GM15510 (cell line): ENCODE results near the gene MTERF2.

Experiments used
- POLR2A ChIP-seq: IDR thresholded peaks from 3 replicates; pipeline ENCODE4 v1.6.1; 2011; ENCODE audit warnings: borderline replicate concordance; ENCODE audit not compliant: insufficient read length; ENCODE audit errors: extremely low read depth

The MTERF2 gene, protein sequence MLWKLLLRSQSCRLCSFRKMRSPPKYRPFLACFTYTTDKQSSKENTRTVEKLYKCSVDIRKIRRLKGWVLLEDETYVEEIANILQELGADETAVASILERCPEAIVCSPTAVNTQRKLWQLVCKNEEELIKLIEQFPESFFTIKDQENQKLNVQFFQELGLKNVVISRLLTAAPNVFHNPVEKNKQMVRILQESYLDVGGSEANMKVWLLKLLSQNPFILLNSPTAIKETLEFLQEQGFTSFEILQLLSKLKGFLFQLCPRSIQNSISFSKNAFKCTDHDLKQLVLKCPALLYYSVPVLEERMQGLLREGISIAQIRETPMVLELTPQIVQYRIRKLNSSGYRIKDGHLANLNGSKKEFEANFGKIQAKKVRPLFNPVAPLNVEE

DNA sequence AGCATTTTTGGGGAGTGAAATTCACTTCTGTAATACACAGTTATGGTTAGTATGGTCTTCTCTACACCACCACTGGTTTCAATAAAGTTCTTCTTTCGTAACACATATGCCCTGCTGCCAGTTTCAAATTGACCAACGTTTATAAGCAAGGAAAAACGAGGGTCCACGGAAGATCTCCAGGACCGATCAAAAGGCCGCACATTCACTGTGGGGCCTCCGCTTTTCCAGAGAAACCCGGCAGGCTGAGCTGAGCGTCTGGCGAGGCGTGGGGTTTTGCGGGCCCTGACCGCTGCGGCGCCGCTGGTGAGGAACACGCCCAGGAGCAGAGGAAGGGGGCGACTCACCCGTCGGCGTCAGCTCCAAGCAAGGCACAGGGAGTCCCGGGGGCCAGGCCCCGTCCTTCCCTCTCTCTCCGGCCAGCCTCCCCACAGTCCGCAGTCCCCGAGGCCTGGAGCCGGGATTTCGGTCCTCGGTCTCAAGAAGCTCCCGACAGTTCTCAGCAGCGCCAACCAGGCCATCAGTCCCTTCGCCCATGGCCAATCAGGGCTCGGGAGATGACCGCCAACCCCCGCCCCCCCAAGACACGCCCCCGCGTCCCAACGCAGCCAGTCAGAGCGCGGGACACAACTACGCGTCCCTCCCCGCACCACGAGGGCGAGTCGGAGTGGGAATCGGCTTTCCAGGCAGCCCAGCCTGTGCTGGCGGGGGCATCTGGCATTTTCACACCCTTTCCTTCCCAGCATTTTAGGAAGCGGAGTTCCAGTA lies at the start of gene MTERF2:
Gene MTERF2 (minus strand): TSS at position 522 of the 765 bp plus-strand sequence. CDS start 8,432 bp downstream, outside the sequence.
- peak; percentile 62 for TF ChIP-seq POLR2A

DNA sequence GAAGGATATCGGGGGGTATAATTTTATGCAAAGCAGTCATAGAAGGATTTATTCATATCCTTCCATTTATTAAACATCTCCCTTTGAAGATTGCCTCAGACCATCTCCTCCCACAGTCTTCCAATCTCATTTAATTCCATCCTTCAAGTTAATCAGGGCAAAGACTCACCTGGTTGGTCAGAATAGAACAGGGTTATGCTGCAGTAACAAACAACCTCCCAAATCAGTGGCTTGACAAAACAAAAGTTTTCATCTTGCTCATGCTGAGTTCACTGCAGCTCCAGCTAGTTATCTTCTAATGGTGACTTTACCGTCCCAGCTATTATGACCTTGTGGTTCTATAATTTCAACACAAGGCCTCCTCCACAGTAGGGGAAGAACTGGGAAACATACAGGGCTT lies 48.8 kb upstream of the MTERF2 start:
- TF ChIP-seq POLR2A: no peak

DNA sequence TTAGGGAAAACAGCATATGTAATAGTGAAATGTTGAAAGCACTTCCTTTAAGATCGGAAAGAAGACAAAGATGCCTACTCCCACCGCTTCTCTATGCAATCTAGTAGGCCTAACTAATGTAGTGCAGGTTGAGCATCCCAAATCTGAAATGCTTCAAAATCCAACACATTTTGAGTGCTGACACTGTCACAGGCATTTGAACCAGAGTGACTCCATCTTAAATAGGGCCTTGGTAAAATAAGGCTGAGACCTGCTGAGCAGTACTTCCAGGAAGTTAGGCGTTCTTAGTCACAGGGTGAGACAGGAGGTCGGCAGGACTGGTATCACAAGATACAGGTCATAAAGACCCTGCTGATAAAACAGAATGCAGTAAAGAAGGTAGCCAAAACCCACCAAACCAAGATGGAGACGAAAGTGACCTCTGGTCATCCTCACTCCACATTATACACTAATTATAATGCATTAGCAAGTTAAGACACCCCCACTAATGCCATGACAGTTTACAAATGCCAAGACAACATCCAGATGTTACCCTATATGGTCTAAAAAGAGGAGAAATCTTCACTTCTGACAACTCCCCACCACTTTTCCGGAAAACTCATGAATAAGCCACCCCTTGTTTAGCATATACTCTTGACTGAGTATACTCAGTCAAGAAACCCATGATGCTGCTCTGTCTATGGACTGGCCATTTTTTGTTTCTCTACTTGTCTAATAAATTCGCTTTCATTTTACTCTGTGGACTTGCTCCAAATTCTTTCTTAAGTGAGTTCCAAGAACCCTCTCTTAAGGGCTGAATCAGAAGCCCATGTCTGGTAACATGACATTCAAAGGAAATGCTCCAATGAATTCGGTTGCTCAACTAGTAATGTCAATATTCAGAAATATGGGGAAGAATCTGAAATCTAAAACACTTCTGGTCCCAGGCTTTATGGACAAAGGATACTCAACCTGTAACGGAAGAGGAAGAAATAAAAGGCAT lies 47.1 kb upstream of the MTERF2 start:
- no peak for TF ChIP-seq POLR2A

DNA sequence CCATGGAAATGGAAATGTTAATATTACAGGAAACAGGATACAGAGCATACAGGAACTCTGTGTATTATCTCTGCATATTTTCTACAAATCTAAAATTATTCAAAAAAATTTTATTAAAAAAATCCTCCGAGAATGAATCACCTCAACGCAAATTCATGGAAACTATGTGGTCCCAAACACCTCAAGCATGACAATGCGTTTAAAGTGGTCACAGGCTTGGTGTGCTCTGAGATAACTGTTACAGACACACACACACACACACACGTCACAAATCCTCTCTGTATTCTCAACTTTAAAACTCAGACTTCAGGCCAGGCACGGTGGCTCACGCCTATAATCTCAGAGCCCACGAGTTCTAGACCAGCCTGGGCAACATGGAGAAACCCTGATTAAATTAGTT lies 45.3 kb upstream of the MTERF2 start:
- TF ChIP-seq POLR2A: no peak

DNA sequence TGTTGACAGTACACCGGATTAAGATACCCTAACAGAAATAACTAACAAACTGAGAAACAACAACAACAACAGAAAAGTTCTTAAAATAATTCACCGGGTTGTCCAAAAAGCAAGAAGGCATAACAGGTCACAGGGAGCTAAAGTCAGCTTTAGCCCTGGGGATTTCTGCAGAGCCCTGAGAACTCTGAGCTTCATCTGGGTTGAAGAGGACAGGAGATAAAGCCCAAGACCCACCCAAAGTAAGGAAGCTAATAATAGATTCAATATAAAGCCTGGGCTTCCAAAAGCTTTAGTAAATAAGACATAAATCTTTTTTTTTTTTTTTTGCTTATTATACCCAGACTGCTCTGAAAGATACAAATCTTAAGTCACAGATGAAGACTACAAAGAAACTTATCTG lies 44.1 kb upstream of the MTERF2 start:
- TF ChIP-seq POLR2A: no peak

DNA sequence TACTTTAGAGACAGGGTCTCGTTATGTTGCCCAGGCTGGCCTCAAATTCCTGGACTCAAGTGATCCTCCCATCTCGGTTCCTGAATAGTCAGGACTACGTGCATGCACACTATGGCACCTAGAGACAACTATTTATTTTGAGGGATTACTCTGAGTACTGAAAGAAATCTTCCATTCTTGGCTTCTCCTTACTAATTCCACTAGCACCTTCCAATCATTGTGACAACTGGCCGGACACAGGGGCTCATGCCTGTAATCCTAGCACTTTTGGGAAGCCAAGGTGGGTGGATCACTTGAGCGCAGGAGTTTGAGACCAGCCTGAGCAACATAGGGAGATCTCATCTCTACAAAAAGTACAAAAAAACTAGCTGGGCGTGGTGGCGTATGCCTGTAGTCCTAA lies 42.1 kb upstream of the MTERF2 start:
- no peak for TF ChIP-seq POLR2A

DNA sequence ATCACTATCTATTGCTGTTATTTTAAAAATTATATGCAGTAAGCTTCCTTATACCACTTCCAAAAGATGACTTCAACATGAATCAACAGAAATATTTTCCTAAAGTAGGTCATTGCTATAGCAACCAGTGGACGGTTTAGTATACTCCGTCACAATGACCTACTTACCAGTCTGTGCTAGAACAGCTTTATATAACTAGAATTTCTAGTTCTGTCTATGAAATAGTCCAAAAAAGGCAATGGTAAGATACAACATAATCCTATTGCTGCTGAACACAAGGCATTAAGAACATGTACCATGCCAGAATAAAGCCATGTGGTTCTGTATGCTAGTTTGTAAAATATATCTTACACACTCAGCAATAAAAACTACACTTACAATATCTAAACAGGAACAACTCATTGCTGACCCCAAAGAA lies 40.7 kb upstream of the MTERF2 start:
- no peak for TF ChIP-seq POLR2A

DNA sequence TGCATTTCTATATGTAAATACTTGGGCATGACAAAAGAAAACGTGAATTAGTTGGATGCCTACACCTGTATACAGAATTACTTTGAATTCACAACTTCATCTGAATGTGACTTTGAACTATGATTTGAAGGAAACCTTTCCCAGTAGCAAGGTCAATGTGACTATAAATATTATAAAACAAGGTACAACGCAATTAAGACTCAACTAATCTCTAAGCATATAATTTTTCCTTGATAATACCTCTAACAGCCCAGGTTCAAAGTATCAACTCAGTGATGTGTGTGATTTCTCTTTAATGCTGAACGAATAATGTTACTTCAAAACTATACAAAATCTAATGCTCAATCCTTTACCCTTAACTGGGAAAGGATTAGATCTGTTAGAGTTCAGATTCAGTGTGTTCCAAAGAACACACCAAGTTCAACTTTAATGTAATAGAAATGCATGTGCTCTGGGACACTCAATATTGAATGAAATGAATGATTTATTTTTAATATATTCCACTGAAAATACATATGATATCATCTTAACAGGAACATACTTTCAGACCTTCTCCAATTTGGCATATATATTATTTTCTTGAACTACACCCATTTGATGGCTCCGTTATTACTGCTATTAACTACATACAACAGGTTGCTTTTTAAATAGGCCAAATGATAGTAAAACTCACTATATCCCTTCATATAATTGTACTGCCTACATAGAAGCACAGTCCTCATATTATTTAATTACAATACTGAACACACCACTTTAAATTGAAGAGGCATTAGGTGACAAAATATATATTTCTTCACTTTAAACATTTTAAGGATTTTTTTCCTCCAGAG lies 40.1 kb upstream of the MTERF2 start:
- TF ChIP-seq POLR2A: no peak

DNA sequence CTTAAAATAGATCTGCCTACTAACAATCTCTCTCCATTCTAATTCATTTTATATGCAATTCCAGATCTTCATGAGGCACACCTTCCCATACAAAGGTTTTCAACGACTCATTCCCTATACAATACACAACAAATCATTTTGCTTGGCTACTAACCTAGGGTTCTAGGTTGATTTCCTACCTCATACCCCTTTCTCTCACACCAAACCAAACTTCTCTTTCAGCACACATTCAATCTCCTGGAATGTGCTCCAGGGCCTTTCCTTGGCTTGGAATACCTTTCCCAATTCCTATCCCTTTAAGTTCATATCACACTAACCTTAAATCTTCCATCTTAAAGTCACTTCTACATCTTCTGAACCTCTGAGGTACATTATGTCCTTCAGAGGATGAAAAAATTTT lies 38.7 kb upstream of the MTERF2 start:
- no peak for TF ChIP-seq POLR2A

DNA sequence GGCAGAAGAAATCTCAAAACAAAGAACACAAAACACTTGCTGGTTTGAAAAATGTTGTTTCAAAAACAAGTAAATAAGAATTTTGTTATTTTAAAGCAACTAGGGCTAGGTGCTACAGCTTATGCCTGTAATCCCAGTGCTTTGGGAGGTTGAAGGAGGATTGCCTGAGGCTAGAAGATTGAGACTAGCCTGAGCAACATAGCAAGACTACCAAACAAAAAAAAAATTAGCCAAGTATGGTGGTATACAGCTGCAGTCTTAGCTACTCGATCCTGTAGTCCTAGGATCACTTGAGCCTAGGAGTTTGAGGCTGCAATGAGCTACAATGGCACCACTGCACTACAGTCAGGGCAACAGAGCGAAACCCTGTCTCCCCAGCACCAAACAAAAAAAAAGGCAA lies 32.6 kb upstream of the MTERF2 start:
- no peak for TF ChIP-seq POLR2A

DNA sequence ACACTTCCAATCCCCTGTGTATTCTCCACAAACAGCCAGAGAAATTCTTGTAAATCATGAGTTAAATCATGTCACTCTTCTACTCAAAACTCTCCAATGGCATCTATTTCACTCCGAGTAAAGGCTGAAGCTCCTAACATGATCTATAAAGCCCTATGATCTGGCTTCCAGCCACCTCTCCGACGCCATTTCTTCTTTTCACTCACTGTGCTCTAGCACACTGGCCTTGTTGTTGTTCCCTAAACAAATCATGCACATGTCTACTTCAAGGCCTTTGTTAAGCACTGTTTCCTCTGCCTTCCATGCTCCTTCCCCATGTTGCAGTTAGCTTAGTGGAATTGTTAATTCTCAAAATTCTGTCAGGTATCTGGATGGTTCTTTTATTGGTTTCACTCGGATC lies 30.1 kb upstream of the MTERF2 start:
- TF ChIP-seq POLR2A: no peak

DNA sequence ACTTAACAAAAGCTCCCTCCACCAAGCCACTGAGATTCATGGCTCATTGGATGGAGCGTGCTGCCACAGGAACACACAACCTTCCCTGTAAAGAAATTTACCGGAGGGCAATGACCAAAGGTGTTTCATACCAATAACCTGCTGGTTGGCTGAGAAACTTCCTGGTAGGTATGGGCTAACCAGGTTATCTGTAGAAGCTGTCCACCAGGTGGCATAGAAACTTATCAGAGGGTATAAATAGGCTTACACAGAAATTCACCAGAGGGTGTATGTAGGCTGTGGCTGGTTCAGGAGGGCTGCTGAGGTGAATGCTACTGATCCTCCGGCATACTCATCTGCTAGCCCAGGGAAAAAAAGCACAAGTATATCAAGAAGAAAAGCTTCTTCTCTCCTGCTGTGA lies 27.1 kb upstream of the MTERF2 start:
- no peak for TF ChIP-seq POLR2A

DNA sequence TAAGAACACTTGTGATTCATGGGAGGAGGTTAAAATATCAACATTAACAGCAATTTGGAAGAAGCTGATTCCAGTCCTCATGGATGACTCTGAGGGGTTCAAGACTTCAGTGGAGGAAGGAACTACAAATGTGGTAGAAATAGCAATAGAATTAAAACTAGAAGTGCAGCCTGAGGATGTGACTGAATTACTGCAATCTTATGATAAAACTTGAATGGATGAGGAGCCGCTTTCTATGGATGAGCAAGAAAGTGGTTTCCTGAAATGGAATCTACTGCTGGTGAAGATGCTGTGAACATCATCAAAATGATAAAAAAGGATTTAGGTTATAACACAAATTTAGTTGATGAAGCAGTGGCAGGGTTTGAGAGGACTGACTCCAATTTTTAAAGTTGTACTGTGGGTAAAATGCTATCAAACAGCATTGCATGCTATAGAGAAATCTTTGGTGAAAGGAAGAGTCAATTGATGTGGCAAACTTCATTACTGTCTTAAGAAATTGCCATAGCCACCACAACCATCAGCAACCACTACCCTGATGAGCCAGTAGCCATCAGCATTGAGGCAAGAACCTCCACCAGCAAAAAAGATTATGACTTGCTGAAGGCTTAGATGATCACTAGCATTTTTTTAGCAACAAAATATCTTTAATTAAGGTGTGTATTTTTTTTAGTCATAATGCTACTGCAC lies 25.9 kb upstream of the MTERF2 start:
- no peak for TF ChIP-seq POLR2A
